GM11168 (cell line): ENCODE measurements around the gene ACOX1.

Experiments
- in situ Hi-C: fragments of 300-500 bp; cut with MboI; formaldehyde crosslinking; loops from one replicate; pipeline ENCODE4 v1.12.0; 2022; ENCODE audit warnings: low sequenced_read_pairs; ENCODE audit not compliant: unreplicated experiment

The ACOX1 gene

DNA sequence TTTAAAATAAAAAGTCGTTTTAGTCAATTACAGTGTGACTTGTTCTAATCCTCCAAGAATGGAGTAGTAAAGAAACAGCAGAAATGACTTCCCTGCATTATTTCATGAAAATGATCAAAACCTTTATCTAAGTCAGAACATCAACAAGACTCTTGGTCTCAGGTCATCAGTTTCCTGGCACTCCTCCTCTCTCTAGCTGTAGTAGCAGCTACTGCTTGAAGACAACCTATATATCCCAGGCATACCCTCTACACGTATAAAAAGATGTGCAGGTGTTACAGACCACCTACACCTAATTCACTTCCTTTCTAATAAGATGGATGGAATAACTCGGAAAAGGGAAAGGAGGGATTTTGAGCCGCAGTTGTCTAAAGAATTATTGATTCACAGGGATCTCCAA is 36.5 kb downstream of the ACOX1 start:
- in situ Hi-C loops, result no loop called here

DNA sequence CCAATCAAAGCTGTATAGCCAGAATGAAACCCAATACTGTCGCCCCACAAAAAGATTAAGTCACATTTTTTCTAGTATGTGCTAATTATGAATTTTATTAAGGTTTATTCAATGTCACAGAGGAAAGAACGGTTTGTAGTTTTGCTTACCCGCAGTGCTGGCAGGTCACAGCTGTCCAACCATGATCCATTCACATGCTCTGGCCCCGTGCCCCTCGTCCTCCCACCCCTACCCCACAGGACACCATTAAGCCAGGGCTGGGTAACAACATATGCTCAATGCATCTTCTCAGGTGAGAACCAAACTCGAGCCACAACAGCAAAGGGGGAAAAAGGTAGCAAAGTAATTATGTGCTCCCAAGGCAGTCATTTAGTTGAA is 37.5 kb downstream of the ACOX1 start:
- in situ Hi-C loops, result no loop called here

DNA sequence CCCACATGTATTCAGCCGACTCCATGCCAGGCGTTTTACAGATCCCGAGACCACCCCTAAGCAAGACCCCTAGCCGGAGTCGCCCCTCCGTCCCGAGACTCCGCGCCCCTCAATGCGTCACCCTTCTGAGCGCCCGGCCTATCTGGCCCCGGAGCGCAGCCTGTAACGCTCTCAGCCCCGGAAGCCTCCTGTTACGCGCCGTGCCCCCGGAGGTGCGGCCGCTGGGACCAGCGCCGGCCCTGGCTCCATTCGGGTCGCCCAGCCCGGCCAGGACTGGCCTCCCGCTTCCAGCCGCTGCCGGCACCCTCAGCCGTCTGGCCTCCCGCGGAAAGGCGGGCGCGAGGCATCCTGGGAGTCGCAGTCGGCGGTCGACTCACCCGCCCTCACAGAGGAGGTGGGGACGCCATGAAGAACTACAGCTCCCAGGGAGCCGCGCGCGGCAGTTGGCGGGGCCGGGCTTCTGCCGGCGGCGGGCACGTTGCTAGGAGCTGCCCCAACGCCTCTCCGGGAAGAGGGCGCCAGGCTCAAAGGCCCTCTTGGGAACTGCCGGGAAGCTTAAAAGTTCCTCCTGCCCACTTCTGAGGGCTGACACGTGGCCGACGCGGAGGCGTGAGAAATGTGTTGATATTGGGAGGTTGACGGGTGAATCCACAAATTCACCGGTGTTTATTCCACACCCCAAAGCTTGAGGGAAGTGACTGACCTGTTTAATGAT is 38.1 kb downstream of the ACOX1 start, which contains the start of gene FBF1:
FBF1 (minus strand) TSS at position 316 of the 715 bp plus-strand sequence. CDS start 2,893 bp downstream, outside the sequence.
- in situ Hi-C loops, result no loop called here

GRCh38 chr17:75937652-75938051 is 41.3 kb downstream of the ACOX1 start:
- in situ Hi-C loops, result no loop called here

DNA sequence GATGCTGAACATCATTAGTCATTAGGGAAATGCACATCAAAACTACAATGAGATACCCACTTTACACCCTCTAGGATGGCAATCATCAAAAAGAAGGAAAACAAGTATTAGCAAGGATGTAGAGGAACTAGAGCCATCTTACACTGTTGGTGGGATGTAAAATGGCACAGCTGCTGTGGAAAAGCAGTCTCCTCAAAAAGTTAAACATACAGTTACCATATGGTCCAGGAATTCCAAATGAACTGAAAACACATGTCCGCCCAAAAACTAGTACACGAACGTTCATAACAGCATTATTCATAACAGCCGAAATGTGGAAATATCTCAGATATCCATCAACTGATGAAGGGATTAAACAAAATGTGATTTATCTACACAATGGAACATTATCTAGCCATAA is 45.2 kb downstream of the ACOX1 start:
- in situ Hi-C loops, result no loop called here

DNA sequence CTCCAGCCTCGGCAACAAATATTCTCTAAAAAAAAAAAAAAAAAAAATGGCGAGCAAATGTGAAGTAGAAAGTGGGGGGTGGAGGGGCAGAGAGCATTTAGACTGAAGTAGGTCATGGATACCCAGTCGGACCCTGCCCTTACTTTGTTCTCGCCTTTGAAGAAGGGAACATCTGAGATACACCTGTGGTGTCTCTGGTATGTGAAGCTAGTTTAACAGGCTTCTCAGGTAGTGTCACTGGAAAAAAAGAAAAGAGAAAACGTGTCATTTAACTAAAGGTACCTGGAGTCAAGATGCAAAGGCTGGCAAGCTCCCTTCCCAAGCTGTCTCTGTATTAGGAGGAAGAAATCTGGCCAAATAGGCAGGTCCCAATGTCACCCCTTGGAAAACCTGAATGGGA is 46.1 kb downstream of the ACOX1 start:
- in situ Hi-C loops, result no loop called here

GRCh38 chr17:75931062-75931461 is 47.9 kb downstream of the ACOX1 start:
- in situ Hi-C loops, result no loop called here

GRCh38 chr17:75927286-75927922 is 51.6 kb downstream of the ACOX1 start:
- in situ Hi-C loops, result no loop called here

DNA sequence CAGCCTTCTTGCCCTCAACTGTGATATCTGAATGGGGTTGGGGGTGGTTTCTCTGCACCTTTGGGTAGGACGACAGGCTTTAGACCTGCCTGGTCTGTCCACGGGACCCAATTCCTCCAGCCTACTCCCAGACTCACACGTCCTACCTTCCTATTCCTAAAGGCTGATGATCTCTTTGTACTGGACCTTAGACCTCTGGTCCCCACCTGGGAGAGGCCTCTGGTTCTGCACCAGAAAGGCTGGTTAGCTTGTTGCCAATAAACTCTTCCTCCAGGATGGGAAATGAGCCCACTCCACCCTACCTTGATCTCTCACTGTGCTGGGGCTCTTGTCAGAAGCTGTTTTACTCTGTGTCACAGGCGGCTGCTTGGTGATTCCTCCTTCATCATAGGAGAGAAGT is 52.5 kb downstream of the ACOX1 start:
- in situ Hi-C loops, result no loop called here

DNA sequence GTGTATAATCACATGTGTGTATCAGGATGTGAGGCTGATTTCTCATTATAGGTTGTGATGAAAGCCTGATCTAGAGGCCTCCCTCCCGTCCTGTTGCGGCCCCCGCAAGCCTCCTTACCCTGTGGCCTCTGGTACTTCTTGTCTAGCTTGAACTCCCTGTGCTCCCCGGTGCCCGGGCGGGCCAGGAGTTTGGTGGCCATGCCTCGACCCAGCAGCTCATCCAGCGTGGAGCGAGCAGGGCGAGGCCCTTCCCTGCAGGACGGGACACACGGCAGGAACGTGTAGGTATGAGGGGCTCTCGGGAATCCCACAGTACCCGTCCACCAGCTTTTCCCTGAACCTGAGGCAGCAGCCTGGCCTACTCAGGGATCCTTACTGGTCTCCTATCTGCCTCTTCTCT is 53.1 kb downstream of the ACOX1 start:
- in situ Hi-C loops, result no loop called here

GRCh38 chr17:75925103-75925502 is 53.9 kb downstream of the ACOX1 start:
- in situ Hi-C loops, result no loop called here

GRCh38 chr17:75922963-75923874 is 55.7 kb downstream of the ACOX1 start:
- in situ Hi-C loops, result loop anchor here (25.0 kb wide), 1 partner anchor 389 kb away; the partner anchor contains the start of gene QRICH2

- in situ Hi-C loops, result loop anchor here (25.0 kb wide), 1 partner anchor 390 kb away; the partner anchor contains the start of gene QRICH2
Measured at GRCh38 chr17:75922173-75922961, 56.6 kb downstream of the ACOX1 start.

DNA sequence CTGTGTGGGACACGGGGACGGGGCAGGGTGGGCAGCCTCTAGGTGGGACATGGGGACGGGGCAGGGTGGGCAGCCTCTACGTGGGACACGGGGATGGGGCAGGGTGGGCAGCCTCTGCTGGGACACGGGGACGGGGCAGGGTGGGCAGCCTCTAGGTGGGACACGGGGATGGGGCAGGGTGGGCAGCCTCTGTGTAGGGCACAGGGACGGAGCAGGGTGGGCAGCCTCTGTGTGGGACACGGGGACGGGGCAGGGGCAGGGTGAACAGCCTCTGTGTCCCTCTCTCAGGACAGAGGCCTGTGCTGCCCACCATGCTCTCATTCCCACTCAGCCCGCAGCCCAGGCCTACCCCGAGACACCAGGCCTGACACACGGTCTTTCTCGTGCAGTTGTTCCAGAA is 57.4 kb downstream of the ACOX1 start:
- in situ Hi-C loops, result loop anchor here (25.0 kb wide), 1 partner anchor 391 kb away; the partner anchor contains the start of gene QRICH2

DNA sequence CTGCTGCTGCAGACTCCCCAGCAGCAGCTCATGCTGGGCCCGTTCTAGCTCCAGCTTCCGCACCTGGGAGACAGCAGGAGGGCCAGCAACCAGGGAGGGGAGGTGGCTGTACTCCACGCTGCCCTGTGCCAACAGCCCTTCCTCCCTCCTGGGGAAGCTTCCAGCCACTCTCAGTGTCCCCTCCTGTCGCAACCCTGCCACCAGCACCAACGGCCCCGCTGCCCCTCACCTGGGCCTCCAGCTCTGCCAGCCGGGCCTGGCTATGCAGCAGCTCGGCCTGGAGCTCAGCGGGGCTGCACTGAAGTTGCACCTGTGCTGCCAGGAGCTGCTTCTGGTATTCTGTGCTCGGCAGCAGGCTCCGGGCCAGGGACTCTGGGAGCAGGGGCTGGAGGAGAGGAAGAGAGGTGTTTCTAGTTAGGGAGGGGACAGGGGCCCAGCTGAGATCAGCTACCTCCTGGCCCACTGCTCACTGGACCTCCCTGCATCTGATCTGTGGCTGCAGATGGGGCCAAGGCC is 58.9 kb downstream of the ACOX1 start:
- in situ Hi-C loops, result loop anchor here (25.0 kb wide), 1 partner anchor 392 kb away; the partner anchor contains the start of gene QRICH2

- in situ Hi-C loops, result loop anchor here (10.0 to 25.0 kb wide), 2 partner anchors 85 to 393 kb away; partner anchors contain the start of genes CDK3 and QRICH2
Measured at GRCh38 chr17:75919611-75920010, 59.4 kb downstream of the ACOX1 start.

DNA sequence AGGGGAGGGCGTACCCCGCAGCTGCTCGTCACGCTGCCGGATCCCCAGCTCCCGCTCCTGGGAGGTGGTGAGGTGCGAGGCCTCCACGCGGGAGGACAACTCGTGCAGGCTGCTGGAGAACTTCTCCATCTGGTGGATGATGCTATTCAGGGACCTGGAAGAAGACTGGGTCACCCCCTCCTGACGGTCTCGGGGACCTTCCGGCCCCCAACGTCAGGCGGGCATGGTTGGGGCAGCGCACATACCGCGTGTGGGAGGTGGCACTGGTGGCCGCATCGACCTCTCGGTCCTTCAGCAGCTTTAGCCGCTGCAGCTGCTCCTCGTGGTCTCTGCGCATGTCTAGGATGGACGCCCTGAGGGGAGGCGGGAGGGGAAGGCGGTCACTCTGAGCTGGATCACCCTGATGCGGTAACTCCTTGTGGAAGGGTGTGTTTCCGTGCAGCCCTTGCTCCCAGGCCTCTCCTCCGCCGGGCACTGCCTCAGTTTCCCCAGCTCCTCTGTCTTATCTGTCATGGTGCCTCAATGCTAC is 61.0 kb downstream of the ACOX1 start:
- in situ Hi-C loops, result loop anchor here (10.0 to 25.0 kb wide), 2 partner anchors 87 to 394 kb away; partner anchors contain the start of genes CDK3 and QRICH2

DNA sequence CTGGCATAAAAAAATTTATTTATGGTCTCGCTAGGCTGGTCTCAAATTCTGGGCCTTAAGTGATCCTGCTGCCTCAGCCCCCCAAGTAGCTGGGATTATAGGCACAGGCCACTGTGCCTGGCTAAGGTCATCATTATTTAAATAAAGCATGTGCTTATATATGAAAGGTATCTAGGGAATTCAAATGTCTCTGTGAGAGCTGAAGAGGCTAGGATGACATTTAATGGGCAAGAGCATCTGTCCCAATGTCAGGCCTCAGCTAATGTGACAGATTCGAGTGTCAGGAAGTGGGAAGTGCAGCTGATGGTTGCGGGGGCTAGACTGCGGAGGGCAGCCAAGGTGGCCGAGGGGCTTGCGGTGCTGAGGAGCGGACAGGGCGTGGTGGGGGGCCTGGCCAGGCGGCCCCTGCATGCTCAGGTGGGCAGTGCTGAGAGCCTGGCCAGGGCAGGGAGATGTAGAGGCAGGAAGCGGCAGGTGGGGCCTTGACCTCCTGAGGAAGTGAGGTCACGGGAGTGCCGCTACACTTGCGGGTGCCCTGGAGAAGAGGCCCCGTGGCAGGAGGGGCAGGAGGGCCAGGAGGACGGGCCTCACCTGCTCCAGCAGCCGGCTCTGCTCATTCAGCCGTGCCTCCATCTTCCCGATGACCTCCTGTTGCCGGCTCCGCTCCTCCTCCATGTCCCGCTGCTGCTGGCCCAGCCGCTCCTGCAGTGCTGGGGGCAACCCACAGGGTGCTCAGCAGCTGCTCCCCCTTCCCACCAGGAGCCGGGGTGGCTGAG is 61.6 kb downstream of the ACOX1 start:
- in situ Hi-C loops, result loop anchor here (10.0 to 25.0 kb wide), 2 partner anchors 87 to 395 kb away; partner anchors contain the start of genes CDK3 and QRICH2
